ENCODE data around the gene TTLL11.

GRCh38 chr9:122076117-122076516 lies 17.0 kb downstream of the TTLL11 start:
- no peak for TF ChIP-seq CTCF (IDR thresholded peaks at IDR 0.05)
- no peak for TF ChIP-seq POLR2A (IDR thresholded peaks at IDR 0.05)

Measured in uterus (tissue), 2 donors.